Kidney (tissue), 14 donors: ENCODE results near the gene ATP6AP2. TPM values are rescaled to one million over a fixed set of nuclear protein-coding genes. Genes with fewer than 3 reads are reported as not detected.

Source experiments
- DNase-seq, 5 donors: peaks; one replicate each; pipeline ENCODE4 v3.0.0-alpha.2; 2013 to 2020
- FAIRE-seq: peaks from 2 replicates; lab custom pipeline; 2012; peaks lifted over from hg19 to GRCh38; lab: Jason Lieb, UNC
- H3K27ac ChIP-seq, 2 donors: one replicate each; pipeline ENCODE4 v1.7.0; 2013; ENCODE audit warnings: low read depth in 2 of 2, low read length in 2 of 2, inconsistent platforms in 1 of 2
- H3K27me3 ChIP-seq: one replicate; pipeline ENCODE4 v1.7.1; 2013; ENCODE audit warnings: low read length, inconsistent platforms; ENCODE audit not compliant: control insufficient read depth, insufficient read depth
- H3K36me3 ChIP-seq, 3 donors: one replicate each; pipeline versions ENCODE4 v1.7.0 to v1.7.1; 2013; ENCODE audit warnings: low read length in 3 of 3, control low read depth in 1 of 3, inconsistent platforms in 1 of 3; ENCODE audit not compliant: insufficient read depth in 3 of 3, control insufficient read depth in 2 of 3
- H3K4me1 ChIP-seq, 3 donors: one replicate each; pipeline versions ENCODE4 v1.7.0 to v1.7.1; 2013; ENCODE audit warnings: low read length in 3 of 3, inconsistent platforms in 1 of 3, low read depth in 1 of 3; ENCODE audit not compliant: control insufficient read depth in 2 of 3, insufficient read depth in 2 of 3
- H3K4me3 ChIP-seq, 3 donors: one replicate each; pipeline versions ENCODE4 v1.7.0 to v1.8.1; 2013; ENCODE audit warnings: low read length in 3 of 3, control low read depth in 1 of 3, inconsistent platforms in 1 of 3
- H3K9ac ChIP-seq, 3 donors: one replicate each; pipeline versions ENCODE4 v1.7.0 to v1.7.1; 2013; ENCODE audit warnings: low read length in 3 of 3, control low read depth in 1 of 3, inconsistent platforms in 1 of 3
- H3K9me3 ChIP-seq, 3 donors: one replicate each; pipeline versions ENCODE4 v1.7.0 to v1.7.1; 2013; ENCODE audit warnings: low read length in 3 of 3, control low read depth in 1 of 3, inconsistent platforms in 1 of 3; ENCODE audit not compliant: control insufficient read depth in 2 of 3, insufficient read depth in 1 of 3
- CTCF ChIP-seq: IDR thresholded peaks from 3 replicates; pipeline ENCODE4 v1.5.1; 2012; ENCODE audit warnings: mild to moderate bottlenecking, moderate library complexity, borderline replicate concordance; ENCODE audit not compliant: insufficient read depth; ENCODE audit errors: extremely low read depth
- intact Hi-C: fragments of 100-400 bp; cut with DNase I; formaldehyde crosslinking; loops from one replicate; pipeline ENCODE4 v1.11.1; 2022
- polyA plus RNA-seq: library from polyadenylated mRNA; stranded (reverse); fragments of 350-450 nt; fragmentation: Illumina TruSeq; extraction: RNeasy Lipid Tissue Mini Kit (QIAGEN cat#74804); gene quantifications from one replicate; pipeline ENCODE4 v1.2.3, GENCODE V29; 2014; ENCODE audit warnings: low read depth, low replicate concordance; ENCODE audit not compliant: insufficient read depth
- total RNA-seq: library from RNA; stranded (reverse); fragmentation: NEBNext Ultra II Directional; extraction: Animal tissue kit (Norgen Biotek cat#: 25700); gene quantifications from one replicate; pipeline ENCODE4 v1.2.1, GENCODE V29; 2021
- donor health status: control.
- donor health status: control.
- donor health status: control.
- donor health status: control.
- donor health status: control.
- donor health status: DM: yes; HTN: yes; CAD: no.
- donor health status: Normal renal cell carcinoma (clear cell type).

ATP6AP2 gene
- total and polyA plus RNA-seq, 2 donors from 2014 or later, result 143 to 164 TPM

DNA sequence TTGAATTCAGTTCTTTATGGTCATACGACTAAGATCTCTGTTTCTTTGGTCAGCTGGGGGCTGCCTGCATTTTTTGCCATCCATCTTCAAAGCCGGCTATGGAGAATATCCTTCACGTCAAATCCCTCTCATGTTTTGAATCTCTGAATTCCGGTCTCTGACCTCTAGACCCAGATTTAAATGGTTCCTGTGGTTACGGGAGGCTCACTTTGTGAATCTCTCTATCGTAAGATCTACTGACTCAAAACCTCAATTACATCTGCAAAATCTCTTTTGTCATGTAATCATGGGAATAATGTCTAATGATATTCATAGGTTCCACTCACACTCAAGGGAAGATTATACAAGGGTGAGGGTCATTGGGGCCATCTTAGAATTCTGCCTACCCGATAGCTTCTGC is 36.8 kb downstream of the ATP6AP2 start:
- DNase-seq, result no peak

DNA sequence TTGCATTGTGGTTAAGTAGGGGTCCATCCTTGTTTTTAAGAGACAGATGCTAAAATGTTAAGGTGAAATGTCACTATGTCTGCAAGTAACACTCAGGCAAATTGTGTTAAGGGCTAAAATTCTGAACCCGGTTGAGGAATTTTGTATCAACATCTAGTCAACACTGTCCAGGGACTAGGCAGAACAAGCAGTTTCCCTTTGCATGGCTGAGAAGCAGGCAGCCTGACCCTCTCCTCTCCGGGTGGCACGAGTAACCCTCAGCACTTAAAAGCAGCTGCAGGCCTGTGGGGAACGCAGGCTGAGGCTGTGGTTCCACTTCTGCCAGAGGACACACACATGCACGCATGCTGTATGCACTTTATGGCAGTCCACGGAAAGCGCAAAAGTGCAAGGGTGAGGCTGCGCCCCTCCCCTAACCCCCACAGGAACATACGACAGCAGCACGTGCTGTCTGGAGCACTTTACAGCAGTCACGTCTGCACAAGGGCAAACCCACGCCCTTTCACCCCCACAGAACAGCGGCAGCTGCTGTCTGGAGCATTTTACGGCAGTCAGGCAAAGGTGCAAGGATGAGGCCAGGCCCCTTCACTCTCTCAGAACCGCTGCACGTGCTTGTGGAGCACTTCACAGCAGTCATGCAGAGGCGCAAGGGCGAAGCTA is 41.8 kb downstream of the ATP6AP2 start:
- FAIRE-seq (no peak), DNase-seq (peak in 4 of 5 donors; percentile 3 to 40 (median 17))
- Histone ChIP-seq H3K36me3 (peaks cover 0 to 2% (median 0%) of the 10 kb centered on the region in 3 donors), H3K4me3 (peak overlapping the region in 2 of 3 donors; percentile 17 to 34), H3K27me3 (peaks cover 2% of the 10 kb centered on the region), H3K4me1 (peaks cover 0 to 4% (median 0%) of the 10 kb centered on the region in 3 donors), H3K27ac (no peak overlapping the region), H3K9me3 (no peaks in the 10 kb centered on the region), H3K9ac (no peak overlapping the region)
- intact Hi-C loops, result no loop called here
- TF ChIP-seq CTCF, result no peak

More for the DNA sequence above, 36.8 kb downstream of the ATP6AP2 start:
- Histone ChIP-seq H3K9me3 (no peaks in the 10 kb centered on the region), H3K4me3 (no peak overlapping the region), H3K9ac (no peak overlapping the region), H3K36me3 (no peaks in the 10 kb centered on the region), H3K27me3 (no peaks in the 10 kb centered on the region), H3K27ac (no peak overlapping the region), H3K4me1 (peaks cover 0 to under 1% (median 0%) of the 10 kb centered on the region in 3 donors)
- FAIRE-seq, result no peak
- intact Hi-C loops, result no loop called here
- TF ChIP-seq CTCF, result no peak

DNA sequence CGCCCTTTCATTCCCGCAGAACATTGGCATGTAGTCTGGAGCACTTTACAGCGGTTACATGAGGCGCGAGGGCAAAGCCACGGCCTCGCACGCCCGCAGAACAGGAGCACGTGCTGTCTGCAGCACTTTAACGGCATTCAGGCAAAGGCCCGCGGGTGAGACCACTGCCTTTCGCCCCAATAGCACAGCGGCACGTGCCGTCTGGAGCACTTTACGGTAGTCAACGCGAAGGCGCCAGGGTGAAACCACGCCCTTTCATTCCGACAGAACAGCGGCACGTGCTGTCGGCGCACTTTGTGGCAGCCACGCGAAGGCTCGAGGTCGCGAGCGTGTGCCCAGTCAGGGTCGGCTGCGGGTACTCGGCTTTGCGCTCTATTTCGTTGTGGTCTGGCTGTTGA is 42.4 kb downstream of the ATP6AP2 start, which contains the start of gene MPC1L:
TSS of gene MPC1L (plus strand) at position 290 of the 398 bp plus-strand sequence. CDS start 138 bp downstream, outside the sequence.
- DNase-seq (no peak), FAIRE-seq (no peak)
- Histone ChIP-seq H3K27me3 (peaks cover 2% of the 10 kb centered on the region), H3K36me3 (peaks cover 0 to 3% (median 0%) of the 10 kb centered on the region in 3 donors), H3K27ac (no peak within 1 kb of the TSS), H3K9ac (no peak within 1 kb of the TSS), H3K4me3 (peak within 1 kb of the TSS in 2 of 3 donors; percentile 17 to 34), H3K9me3 (no peaks in the 10 kb centered on the region), H3K4me1 (peaks cover 0 to 4% (median 0%) of the 10 kb centered on the region in 3 donors)
- intact Hi-C loops, result no loop called here
- no peak for TF ChIP-seq CTCF
